ENCODE measurements around the gene ZNF793. TPM values are rescaled to one million over a fixed set of nuclear protein-coding genes. Genes with fewer than 3 reads are reported as not detected.
A peak's percentile ranks its signal among the peaks of the same experiment; 100 is the strongest.

The ZNF793 gene
- total RNA-seq, result 10 to 100 TPM in 2 of 4 donors, 1 to 10 TPM in 2; 8.7 to 11.3 (median 10.2) TPM

GRCh38 chr19:37506387-37507166, at the start of gene ZNF793:
ZNF793 (plus strand) TSS chr19:37506939; CDS start chr19:37523440, 16,501 bp downstream.
- Histone ChIP-seq H3K27ac (peak within 1 kb of the TSS; percentile 90 to 97 (median 95)), H3K4me3 (replicated peaks in 1 of 3) (peak within 1 kb of the TSS; percentile 49 to 81 (median 49)), H3K36me3 (peaks cover 0 to 9% of the 10 kb centered on the region in 2 donors), H3K4me1 (peaks cover 6 to 7% of the 10 kb centered on the region in 2 donors), H3K9me3 (no peaks in the 10 kb centered on the region), H3K27me3 (no peaks in the 10 kb centered on the region)
- WGBS, 2 donors, result 1% methylated on average over 25 to 38 of the region's 40 CpGs
- peak; percentile 89 to 90 for DNase-seq
- intact Hi-C loops (cut with DNase I), result no loop called here
- peak in 1 of 2 donors; percentile 63 for TF ChIP-seq POLR2A (IDR thresholded peaks at IDR 0.05)
- no peak for TF ChIP-seq CTCF (IDR thresholded peaks at IDR 0.05)

GRCh38 chr19:37466277-37466797, 40.4 kb upstream of the ZNF793 start:
- no peak for TF ChIP-seq CTCF (IDR thresholded peaks at IDR 0.05)
- TF ChIP-seq POLR2A (IDR thresholded peaks at IDR 0.05), result no peak
- no peaks in the 10 kb centered on the region for H3K27me3 ChIP-seq
- peak in 1 of 2 donors; percentile 2 for DNase-seq

GRCh38 chr19:37466798-37467607, 39.7 kb upstream of the ZNF793 start, which contains the start of gene ZNF569:
ZNF569 (minus strand) TSS chr19:37467444; CDS start chr19:37444921, 22,523 bp downstream.
- intact Hi-C loops (cut with DNase I), result no loop called here
- TF ChIP-seq CTCF (IDR thresholded peaks at IDR 0.05), result peak in 1 of 6 experiments; percentile 1
- TF ChIP-seq POLR2A (IDR thresholded peaks at IDR 0.05), result peak in 1 of 2 donors; percentile 52
- H3K9me3 ChIP-seq, result no peaks in the 10 kb centered on the region
- DNase-seq, result peak; percentile 93
- H3K36me3 ChIP-seq, result peaks cover 18 to 24% of the 10 kb centered on the region in 2 donors
- WGBS, 2 donors, result 0% methylated on average over 21 to 45 of the region's 62 CpGs
- peaks cover 3 to 16% of the 10 kb centered on the region in 2 donors for H3K4me1 ChIP-seq
- peak within 1 kb of the TSS; percentile 60 to 90 (median 86) for H3K27ac ChIP-seq
- H3K27me3 ChIP-seq, result no peaks in the 10 kb centered on the region
- H3K4me3 ChIP-seq (replicated peaks in 1 of 3), result peak within 1 kb of the TSS; percentile 41 to 82 (median 58)

More at GRCh38 chr19:37466277-37466797, 40.4 kb upstream of the ZNF793 start:
- peak overlapping the region in 2 of 3 donors; percentile 63 to 88 for H3K27ac ChIP-seq
- 29 to 34% methylated on average over 25 of the region's 25 CpGs for WGBS, 2 donors
- H3K4me1 ChIP-seq, result peaks cover 3 to 16% of the 10 kb centered on the region in 2 donors
- no peaks in the 10 kb centered on the region for H3K9me3 ChIP-seq
- peak overlapping the region; percentile 41 to 82 (median 58) for H3K4me3 ChIP-seq (replicated peaks in 1 of 3)
- H3K36me3 ChIP-seq, result peaks cover 23% of the 10 kb centered on the region in 2 donors
- intact Hi-C loops (cut with DNase I), result no loop called here

- 34 to 40% methylated on average over 18 of the region's 18 CpGs for WGBS, 2 donors
- H3K27ac ChIP-seq, result peak overlapping the region in 2 of 3 donors; percentile 86 to 88
- TF ChIP-seq POLR2A (IDR thresholded peaks at IDR 0.05) (no peak), CTCF (IDR thresholded peaks at IDR 0.05) (no peak)
- H3K36me3 ChIP-seq, result peaks cover 17 to 18% of the 10 kb centered on the region in 2 donors
- DNase-seq, result no peak
- H3K4me3 ChIP-seq (replicated peaks in 1 of 3), result peak overlapping the region in 2 of 3 donors; percentile 58 to 82
- H3K27me3 ChIP-seq, result no peaks in the 10 kb centered on the region
- H3K4me1 ChIP-seq, result peaks cover 3 to 16% of the 10 kb centered on the region in 2 donors
- no peaks in the 10 kb centered on the region for H3K9me3 ChIP-seq
- intact Hi-C loops (cut with DNase I), result no loop called here
These were observed 39.1 kb upstream of the ZNF793 start for GRCh38 chr19:37467608-37468090.
